KBM-7 (cell line): ENCODE results near the gene BRSK1.

Experiments used
- DNase-seq: peaks from one replicate; pipeline ENCODE4 v3.0.0-alpha.2; 2015
- in situ Hi-C: fragments of 300-500 bp; cut with MboI; formaldehyde crosslinking; loops from 2 replicates; pipeline ENCODE4 v1.14.3; 2020; ENCODE audit warnings: low sequenced_read_pairs, low pct_unique_long_range_greater_than_20kb, mixed read lengths

BRSK1 gene

DNA sequence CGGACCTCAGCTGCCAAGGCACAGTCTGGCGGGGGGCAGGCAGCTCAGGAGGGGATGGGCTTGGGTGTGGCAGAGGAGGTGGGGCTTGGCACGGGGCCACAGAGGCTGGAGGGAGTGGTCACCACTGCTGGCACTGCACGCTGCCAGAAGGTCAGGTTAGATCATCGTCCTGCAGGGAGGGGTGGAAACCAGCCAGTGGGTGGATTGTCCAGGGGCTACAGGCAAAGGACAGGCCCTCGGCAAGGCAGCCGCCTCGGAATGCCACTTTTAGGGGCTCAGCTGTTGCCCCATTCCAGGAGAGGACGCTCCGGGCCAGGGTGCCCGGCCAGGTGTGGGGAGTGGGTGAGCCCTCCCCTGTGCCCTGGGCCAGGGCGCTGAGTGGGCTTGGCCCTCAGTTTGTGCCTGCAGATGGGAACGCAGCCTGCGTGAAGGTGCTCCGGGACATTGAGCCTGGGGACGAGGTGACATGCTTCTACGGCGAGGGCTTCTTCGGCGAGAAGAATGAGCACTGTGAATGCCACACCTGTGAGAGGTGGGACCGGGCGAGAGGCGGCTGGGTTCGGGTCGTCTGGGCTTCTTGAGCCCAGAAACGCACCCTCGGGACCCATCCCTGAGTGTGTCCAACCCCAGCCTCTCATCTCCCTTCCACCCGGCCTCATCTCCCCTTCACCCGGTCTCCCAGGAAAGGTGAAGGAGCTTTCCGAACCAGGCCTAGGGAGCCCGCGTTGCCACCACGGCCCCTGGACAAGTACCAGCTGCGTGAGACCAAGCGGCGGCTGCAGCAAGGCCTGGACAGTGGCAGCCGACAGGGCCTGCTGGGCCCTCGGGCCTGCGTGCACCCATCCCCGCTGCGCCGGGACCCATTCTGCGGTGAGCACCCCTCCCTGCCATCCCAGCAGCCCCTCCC lies 62.3 kb downstream of the BRSK1 start:
- in situ Hi-C loops, result no loop called here
- no peak for DNase-seq

DNA sequence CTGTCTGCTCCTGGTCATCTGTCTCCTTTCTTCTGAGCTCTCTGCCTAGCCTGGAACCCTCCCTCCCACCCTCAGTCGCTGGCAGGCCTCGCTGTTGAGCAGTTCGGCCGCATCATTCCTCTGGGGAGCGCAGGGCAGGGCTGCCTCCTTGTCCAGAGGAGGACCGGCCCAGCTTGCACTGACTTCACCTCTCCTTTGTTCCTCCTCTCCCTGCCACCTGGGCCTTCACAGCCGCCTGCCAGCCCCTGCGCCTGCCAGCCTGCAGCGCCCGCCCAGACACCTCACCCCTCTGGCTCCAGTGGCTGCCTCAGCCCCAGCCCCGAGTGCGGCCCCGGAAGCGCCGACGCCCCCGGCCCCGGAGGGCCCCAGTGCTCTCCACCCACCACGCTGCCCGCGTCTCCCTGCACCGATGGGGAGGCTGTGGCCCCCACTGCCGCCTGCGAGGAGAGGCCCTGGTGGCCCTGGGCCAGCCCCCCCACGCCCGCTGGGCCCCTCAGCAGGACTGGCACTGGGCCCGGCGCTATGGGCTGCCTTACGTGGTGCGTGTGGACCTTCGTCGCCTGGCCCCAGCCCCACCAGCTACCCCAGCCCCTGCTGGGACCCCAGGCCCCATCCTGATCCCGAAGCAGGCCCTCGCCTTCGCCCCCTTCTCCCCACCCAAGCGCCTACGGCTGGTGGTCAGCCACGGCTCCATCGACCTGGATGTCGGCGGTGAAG lies 63.1 kb downstream of the BRSK1 start:
- in situ Hi-C loops, result no loop called here
- DNase-seq, result no peak

DNA sequence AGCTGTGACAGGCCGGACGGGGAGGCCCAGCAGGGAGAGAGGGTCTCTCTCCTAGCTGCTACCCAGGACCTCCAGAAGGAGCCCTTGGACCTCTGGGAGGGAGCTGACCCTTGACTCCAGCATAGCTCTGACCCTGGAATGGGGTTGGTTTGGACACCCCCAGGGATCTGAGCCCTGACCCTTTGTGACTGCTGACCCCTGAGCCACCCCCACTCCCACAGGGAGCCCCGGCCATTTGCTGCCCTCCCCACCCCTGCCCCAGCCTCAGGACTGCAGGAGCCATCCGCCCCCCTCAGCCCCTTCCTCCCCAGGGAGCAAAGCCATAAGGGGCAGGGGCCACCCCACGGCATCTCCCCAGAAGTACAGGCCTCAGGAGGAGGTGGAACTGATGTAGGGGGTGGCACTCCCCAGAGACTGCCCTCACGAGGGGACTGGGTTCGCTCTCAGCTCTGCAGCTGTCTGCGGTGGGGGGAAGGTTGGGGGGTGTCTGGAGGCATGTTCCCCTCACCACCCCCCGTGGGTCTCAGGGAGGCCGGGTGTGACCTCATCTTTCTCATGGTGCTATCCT lies 63.7 kb downstream of the BRSK1 start:
- in situ Hi-C loops, result no loop called here
- DNase-seq, result no peak

DNA sequence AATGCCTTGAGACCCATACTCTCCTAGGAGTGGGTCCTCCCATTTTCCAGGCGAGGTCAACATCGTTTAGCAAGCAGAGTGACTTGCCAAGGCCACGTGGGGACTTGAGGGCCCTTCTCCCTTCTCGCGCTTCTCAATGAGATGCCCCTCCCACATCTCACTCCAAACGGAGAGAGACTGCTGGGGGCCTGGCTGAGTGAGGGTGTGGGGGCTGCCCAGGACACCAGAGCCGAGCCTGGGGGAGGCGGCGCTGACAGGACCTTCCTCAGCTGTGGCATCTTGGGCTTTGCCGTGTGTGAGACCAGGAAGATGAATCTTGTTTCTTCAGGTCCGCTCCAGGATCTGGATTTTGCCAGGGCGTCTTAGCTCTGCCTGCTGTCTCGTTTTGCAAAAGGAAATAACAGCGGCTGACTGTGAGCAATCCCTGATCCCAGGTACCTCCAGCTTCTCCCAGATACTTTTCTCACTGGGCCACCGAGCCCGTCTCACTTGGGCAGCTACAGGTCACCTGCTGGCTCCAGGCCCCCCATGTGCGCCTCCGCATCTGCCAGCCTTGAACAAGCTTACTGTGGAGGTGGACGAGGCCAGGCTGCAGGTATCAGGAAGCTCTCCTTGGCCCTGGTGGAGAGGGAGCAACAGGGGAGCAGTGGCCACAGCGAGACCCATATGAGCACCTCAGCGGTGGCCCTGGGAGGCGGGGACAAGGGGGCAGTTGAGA lies 64.7 kb downstream of the BRSK1 start:
- no peak for DNase-seq
- in situ Hi-C loops, result no loop called here

DNA sequence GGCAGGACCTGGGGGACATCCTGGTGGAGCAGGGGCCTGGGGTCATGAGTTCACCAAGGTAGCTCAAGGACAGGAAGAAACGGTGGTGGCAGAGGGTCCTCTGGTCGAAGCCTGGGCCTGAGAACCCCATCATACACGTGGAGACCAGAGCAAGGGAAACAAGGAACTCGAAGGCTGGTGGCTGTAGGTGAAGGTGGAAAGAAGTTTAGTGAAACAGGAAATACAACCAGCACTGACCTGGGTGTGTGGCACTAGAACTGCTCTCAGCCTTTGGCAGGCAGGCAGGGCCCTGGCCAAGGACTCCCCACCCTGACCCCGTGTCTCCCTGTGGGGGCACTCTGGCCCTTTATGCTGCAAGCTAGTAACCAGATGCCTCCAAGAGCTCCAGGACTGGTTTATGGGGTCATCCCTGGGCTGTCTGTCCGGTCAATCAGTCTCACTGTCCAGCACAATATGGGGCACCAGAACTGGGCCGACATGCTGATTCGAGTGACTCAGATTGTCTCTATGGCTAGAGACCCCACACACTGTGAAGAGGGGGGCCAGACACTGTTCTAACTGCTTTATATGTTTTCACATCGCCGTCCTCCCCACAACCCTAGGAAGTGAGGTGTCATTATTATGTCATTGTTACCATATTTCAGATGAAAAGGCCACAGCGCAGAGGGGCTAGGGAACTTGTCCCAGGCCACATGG lies 67.0 kb downstream of the BRSK1 start:
- in situ Hi-C loops, result no loop called here

DNA sequence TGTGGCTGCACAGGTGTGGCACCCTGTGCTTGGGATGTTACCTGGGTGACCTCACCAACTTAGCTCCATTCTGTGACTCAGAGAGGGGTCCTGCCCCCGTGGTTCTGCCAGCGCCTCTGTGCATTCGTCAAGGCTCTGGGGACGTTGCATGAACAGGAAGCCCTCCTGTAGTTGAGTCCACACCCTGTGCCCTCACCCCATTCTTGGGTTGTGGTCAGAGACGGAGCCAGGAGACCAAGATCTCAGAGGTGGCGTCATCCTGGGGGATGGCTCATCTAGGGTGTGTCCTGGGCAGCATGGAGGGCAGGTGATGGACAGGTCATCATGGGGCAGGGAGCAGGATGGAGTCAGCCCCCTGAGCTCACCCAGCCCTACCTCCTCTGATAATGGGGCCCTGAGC lies 68.2 kb downstream of the BRSK1 start:
- DNase-seq, result no peak
- in situ Hi-C loops, result no loop called here

More for the DNA sequence above, 67.0 kb downstream of the BRSK1 start:
- no peak for DNase-seq

DNA sequence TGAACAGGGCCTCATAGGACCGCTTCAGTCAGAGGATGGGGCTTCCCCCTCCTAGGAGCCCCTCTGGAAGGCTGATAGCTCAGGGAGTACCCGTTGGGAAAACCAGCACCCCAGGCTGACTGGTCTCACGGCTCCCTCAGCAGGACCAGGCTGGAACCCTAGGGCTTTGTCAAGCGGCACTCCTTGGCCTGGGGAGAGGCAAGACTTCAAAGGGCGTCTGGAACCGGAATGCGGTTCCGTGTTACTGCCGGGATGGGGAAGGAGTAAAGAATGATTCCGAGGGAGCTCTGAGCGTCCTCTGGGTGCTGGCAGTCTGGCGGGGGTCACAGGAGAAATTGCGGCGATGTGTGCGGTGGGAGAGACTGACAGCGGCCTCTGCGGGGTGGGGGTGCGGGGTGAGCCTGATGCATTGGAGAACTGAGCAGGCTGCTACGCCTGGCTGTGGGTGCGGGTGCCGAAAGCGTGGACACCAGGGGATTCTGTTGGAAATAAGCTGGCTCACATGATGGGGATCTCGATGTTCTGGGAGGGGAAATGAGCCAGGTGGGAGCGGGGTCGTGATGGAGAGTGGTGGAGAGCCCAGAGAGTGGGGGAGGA lies 68.8 kb downstream of the BRSK1 start:
- DNase-seq, result no peak
- in situ Hi-C loops, result no loop called here

DNA sequence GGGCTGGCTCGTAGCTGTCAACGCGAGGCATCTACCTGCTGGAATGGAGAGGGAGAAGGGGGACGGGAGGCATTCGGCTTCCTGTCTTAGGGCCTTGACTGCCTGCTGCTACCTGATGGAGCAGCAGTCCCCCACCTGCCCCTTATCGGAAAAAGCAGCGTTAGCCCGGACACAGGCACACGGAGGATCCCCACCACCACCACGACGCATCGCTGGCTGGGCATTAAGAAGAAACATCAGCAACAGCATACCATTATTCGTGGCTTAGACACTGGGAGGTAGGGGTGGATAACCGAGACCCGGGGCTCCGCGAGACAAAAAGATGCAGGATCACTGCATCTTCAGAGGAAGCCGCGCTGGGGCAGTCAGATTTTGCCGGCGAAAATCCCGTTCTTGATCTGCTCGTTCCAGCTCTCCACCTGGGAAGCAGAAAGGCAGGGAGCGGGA lies 69.6 kb downstream of the BRSK1 start:
- DNase-seq, result no peak
- in situ Hi-C loops, result no loop called here

DNA sequence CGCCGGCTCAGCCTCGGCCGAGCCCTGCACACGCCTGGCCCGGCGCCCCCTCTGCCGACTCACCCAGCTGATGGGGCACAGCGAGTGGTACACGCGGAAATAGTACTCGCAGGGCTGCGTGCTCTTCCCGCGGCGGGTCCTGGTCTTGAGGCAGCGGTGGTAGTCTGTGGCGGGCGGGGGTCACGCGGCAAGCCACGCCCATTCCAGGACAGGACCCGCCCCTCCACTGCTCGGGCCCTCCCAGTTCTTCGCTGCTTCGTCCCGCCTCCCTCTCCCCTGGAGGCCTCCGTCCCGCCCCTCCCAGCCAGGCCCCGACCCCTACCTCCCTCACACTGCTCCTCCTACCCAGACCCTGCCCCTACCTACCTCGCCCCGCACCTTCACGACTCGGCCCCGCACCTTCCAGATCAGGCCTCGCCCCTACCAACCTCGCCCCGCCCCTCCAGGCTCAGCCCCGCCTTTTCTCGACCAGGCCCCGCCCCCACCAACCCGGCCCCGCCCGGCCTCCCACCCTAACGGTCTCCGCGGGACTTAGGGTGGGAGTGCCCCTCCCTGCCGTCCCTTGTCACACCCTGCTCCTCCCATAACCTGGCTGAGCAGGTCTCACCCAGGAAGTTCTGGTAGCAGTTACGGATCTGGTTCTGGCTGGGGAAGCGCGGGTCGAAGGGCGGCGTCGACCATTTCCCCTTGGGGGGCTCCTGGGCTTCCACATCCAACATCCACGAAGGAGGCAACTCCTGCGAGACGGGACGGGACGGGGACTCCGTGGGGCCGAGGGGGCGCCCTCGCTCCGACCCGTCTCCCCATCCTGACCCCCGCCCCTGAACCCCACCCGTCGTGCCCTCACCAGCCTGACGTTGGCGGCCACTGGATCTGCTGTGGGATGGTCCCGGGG lies 70.3 kb downstream of the BRSK1 start:
- peak; percentile 81 for DNase-seq
- in situ Hi-C loops, result no loop called here

DNA sequence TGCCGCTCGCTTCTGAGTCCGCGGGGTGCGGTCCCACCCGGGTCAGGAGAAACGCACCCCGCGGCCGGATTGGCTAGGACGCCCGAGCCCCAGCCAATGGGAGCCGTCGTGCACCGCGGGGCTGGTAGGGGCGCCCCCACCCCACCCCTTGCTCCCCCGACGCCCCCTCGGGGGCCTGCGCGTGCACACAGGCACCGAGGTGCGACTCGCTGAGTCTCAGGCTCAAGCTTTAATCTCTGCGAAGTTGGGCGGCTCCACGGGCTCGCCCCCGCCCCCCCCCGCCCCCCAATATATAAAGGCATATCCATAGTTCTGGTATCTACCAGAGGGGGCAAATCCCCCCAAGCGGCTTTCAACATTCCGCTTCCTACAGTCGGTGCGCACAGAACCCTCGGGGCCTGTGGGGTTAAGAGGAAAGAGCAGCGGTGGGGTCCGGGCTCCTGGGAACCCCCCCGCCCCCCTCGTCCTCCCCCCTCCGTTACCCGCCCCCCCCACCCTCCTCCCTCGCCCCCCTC lies 71.0 kb downstream of the BRSK1 start, which contains the start of gene COX6B2:
COX6B2 (minus strand) TSS at position 22 of the 515 bp plus-strand sequence. CDS start 198 bp downstream, outside the sequence.
- in situ Hi-C loops, result no loop called here

DNA sequence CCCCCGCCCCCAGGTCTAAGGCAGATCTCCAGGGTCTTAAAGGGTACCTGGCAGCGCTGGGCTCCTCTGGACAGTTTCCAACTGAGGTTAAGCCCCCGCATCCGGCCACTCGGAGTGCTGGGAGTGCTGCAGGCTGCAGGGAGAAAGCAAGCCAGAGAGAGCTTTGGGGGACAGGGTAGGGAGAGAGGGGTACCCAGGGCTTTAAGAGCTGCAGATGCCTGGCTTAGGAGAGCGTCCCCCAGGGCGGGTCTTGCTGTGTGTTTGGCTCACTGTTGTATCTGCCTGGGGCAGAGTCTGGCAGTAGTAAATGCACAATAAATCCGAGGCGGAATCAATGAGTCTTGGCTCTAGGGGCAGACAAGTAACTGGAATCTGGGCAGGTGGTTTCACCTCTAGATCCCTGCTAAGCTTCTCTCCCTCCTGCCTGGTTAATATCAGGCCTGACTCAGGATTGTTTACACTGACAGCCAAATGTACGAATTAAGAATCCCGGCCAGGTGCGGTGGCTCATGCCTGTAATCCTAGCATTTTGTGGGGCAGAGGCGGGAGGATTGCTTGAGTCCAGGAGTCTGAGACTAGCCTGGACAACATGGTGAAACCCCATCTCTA lies 71.5 kb downstream of the BRSK1 start:
- in situ Hi-C loops, result no loop called here
- DNase-seq, result no peak

More for the DNA sequence above, 71.0 kb downstream of the BRSK1 start, which contains the start of gene COX6B2:
- DNase-seq, result no peak

DNA sequence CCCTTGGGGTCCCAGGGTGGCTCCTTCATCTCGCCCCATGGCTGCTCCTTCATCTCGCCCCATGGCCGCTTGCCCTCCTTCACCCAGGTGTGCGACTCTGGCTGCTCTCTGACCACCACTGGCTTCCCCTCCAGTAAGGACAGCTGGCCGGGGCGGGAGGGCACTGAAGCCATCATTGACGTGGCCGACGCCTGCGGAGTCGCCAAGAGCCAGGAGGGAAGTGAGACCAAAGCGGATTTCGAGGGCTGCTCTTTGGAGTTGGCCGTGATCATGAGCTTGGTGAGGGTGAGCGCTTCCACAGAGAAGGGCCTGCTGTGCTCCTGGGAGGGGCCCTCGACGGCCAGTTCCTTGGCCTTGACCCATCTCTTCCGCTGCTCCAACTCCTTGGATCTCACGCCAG lies 74.7 kb downstream of the BRSK1 start:
- DNase-seq, result no peak
- in situ Hi-C loops, result no loop called here

DNA sequence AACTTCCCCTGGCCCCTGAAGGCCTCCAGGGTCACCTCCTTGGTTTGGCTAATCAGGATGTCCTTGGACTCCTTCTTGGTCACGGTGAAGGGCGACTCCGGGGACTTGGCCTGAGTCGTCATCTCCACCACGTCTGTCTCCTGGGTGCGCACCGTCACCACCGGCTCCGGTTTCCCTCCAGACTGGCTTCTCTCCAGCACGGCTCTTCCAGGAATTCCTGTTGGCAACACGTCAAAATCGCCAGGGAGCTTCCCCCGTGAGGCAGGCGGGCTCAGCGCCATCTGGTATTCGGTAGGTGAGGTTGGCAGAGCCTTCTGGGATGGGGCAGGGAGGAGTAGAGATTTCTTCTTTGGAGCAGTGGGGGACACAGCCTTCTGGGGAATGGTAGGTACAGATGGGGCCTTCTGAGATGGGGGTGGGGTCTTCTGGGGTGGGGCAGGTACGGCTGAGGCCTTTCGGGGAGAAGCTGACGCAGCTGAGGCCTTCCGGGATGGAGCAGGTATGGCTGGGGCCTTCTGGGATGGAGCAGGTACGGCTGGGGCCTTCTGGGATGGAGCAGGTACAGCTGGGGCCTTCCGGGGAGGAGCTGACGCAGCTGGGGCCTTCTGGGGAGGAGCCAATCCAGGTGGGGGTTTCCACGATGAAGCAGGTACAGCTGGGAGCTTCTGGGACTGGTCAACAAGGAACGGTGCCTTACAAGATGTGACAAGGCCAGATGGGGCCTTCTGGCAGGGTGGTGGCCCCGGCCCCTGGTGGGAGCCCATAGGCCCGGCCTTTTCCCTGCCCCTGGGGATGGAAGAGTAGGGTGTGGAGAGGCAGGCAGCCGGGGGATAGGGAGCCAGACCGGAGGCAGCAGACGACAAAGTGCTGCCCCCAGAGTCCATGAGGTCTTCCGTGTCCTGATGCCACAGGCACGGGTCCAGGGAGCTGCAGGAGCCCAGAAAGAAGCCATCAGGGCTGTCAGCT lies 75.4 kb downstream of the BRSK1 start:
- in situ Hi-C loops, result no loop called here
- DNase-seq, result no peak

DNA sequence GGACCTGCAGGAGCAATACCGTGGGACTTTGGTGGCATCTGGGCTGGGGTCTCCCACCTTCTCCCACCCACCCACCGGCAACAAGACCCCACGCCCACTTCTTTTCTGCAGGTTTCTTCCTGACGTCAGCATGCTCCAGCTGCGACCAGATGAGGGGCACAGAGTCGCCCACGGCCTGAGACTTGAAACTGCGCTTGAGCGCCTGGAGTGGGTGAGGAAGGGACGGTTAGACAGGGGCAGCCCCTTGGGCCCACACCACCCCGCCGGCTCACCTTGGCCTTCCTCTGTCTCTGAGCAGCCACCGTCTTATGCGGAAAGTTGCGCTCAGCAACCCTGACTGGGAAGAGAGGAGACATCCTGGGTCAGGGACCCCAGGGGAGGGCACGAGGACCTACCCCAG lies 77.1 kb downstream of the BRSK1 start:
- DNase-seq, result no peak
- in situ Hi-C loops, result no loop called here
